ENCODE measurements around the gene GIT2. TPM values are rescaled to one million over a fixed set of nuclear protein-coding genes. Genes with fewer than 3 reads are reported as not detected.

The GIT2 gene
- total and polyA plus RNA-seq, 2 of the 13 experiments (the other 11 are each of a cell fraction or from before 2014, with no cell fraction given) = 18.4 to 19.8 TPM

- no peak for TF ChIP-seq ZNF550 (CRISPR knock-in tag; IDR thresholded peaks at IDR 0.05; ENCODE audit: borderline replicate concordance)
- no peak for TF ChIP-seq CEBPB (IDR thresholded peaks at IDR 0.05; ENCODE audit: borderline replicate concordance, low read depth, low read length)
- no peak for TF ChIP-seq ZNF768 (CRISPR knock-in tag; IDR thresholded peaks at IDR 0.05)
- TF ChIP-seq ZNF350 (CRISPR knock-in tag; IDR thresholded peaks at IDR 0.05; ENCODE audit: borderline replicate concordance, low read depth) = peak; percentile 42
- TF ChIP-seq ZNF567 (CRISPR knock-in tag; IDR thresholded peaks at IDR 0.05; ENCODE audit: borderline replicate concordance) = no peak
- no peak for TF ChIP-seq TRAFD1 (CRISPR knock-in tag; IDR thresholded peaks at IDR 0.05; ENCODE audit: borderline replicate concordance)
- TF ChIP-seq TEAD3 (CRISPR knock-in tag; optimal IDR thresholded peaks at IDR 0.05; ENCODE audit: borderline replicate concordance) = peak; percentile 58
- no peak for TF ChIP-seq ZNF256 (CRISPR knock-in tag; conservative IDR thresholded peaks at IDR 0.05)
- TF ChIP-seq SKIL (CRISPR knock-in tag; IDR thresholded peaks at IDR 0.05; ENCODE audit: borderline replicate concordance) = peak; percentile 10; the same call in 1 of the 2 replicates
- no peak for TF ChIP-seq YY1 (IDR thresholded peaks at IDR 0.05; ENCODE audit: insufficient read depth, insufficient replicate concordance, low read depth, low read length)
- no peak for TF ChIP-seq CBX2 (IDR thresholded peaks at IDR 0.05; ENCODE audit: low read depth, low read length)
- TF ChIP-seq CBX2 (CRISPR knock-in tag; IDR thresholded peaks at IDR 0.05; ENCODE audit: low read depth) = no peak
- no peak for TF ChIP-seq CREB1 (IDR thresholded peaks at IDR 0.05)
- no peak for TF ChIP-seq CREB1 (CRISPR knock-in tag; IDR thresholded peaks at IDR 0.05)
Observed at GRCh38 chr12:110035534-110036104, 39.5 kb upstream of the GIT2 start (continued).

All from HepG2 (cell line).